Ovary (tissue), 9 donors: ENCODE data around the gene SIGLEC1. TPM values are rescaled to one million over a fixed set of nuclear protein-coding genes. Genes with fewer than 3 reads are reported as not detected.

Experiments used
- DNase-seq, 5 donors: peaks; one replicate each; pipeline ENCODE4 v3.0.0-alpha.2; 2019 to 2020
- H3K27ac ChIP-seq, 2 donors: fragments of 200-600 bp; one replicate each; pipeline versions ENCODE4 v1.5.1 to v1.8.0; 2019 to 2022
- H3K27me3 ChIP-seq: fragments of 200-600 bp; one replicate; pipeline ENCODE4 v1.8.0; 2022
- H3K36me3 ChIP-seq: fragments of 200-600 bp; sonication (generic); one replicate; pipeline ENCODE4 v1.5.1; 2019
- H3K4me1 ChIP-seq: one replicate; pipeline ENCODE4 v1.8.1; 2013; ENCODE audit warnings: mild to moderate bottlenecking, moderate library complexity; ENCODE audit not compliant: insufficient read depth
- H3K4me3 ChIP-seq: fragments of 200-600 bp; sonication (generic); one replicate; pipeline ENCODE4 v1.5.1; 2017
- H3K9me3 ChIP-seq, 2 donors: fragments of 200-600 bp in 1 of 2; sonication (generic) in 1 of 2; one replicate each; pipeline versions ENCODE4 v1.5.1 to v1.8.1; 2013 to 2019; ENCODE audit warnings: mild to moderate bottlenecking in 1 of 2, moderate library complexity in 1 of 2
- CTCF ChIP-seq, 3 donors: fragments of 450-650 bp in 2 of 3; fragments of 200-600 bp in 1 of 3; IDR thresholded peaks; one replicate each; pipeline versions ENCODE4 v1.5.1 to v1.8.0; 2016 to 2022; ENCODE audit warnings: antibody characterized with exemption in 3 of 3, mild to moderate bottlenecking in 1 of 3
- EP300 ChIP-seq: sonication (generic); formaldehyde crosslinking; IDR thresholded peaks from one replicate; pipeline ENCODE4 v1.6.1; 2017; ENCODE audit warnings: antibody characterized with exemption
- POLR2A ChIP-seq: fragments of 450-650 bp; IDR thresholded peaks from one replicate; pipeline ENCODE4 v1.6.1; 2017; ENCODE audit warnings: antibody characterized with exemption, mild to moderate bottlenecking, moderate library complexity
- WGBS, 3 donors: extraction: QIAGEN DNeasy Blood & Tissue Kit in 1 of 3; methylation state at CpG; one replicate each; pipeline versions ENCODE4 v1.1.5 to v1.1.7; 2013 to 2017; 5-methylcytosine and 5-hydroxymethylcytosine counted together
- intact Hi-C, 4 donors: fragments of 100-400 bp; cut with DNase I; formaldehyde crosslinking; loops; one replicate each; pipeline versions ENCODE4 v1.11.0 to v1.15.1; 2022 to 2023
- polyA plus RNA-seq, 2 donors: library from polyadenylated mRNA; stranded (reverse); fragments of 200-250 nt in 1 of 2; fragments of 350-450 nt in 1 of 2; fragmentation: Illumina TruSeq in 1 of 2; extraction: RNeasy Lipid Tissue Mini Kit (QIAGEN cat#74804) in 1 of 2; gene quantifications; one replicate each; pipeline ENCODE4 v1.2.3, GENCODE V29; 2013 to 2014
- total RNA-seq, 7 donors: library from RNA; depleted of rRNA in 2 of 7; stranded (reverse); fragments of >200 nt in 2 of 7; fragmentation: NEBNext Ultra II Directional in 3 of 7; extraction: Animal tissue kit (Norgen Biotek cat#: 25700) in 3 of 7; gene quantifications; one replicate each; pipeline versions ENCODE4 v1.1.0 to v1.2.4, GENCODE V29; 2016 to 2023
- donor health status: DM: no; HTN: no; CAD: no; lungs with moderate emphysema.
- donor health status: DM: no; HTN: no; CAD: no.
- donor health status: Bipolar disorder and iron deficiency.
- donor health status: DM: yes; HTN: yes; CAD: no.
- donor health status: DM: no; HTN: no; CAD: no.
- donor health status: DM: yes; HTN: yes; CAD: no.

SIGLEC1 gene
- total and polyA plus RNA-seq, 9 donors: 0.48 to 11.5 (median 1.9) TPM

GRCh38 chr20:3673221-3674070 lies 39.0 kb downstream of the SIGLEC1 start:
- 58 to 81% (median 66%) methylated on average over 61 to 90 of the region's 90 CpGs for WGBS, 3 donors
- no peak for TF ChIP-seq EP300
- TF ChIP-seq POLR2A: no peak
- no peak for TF ChIP-seq CTCF (IDR thresholded peaks at IDR 0.05)
- no peaks in the 10 kb centered on the region for H3K4me1 ChIP-seq
- intact Hi-C loops: no loop called here
- no peaks in the 10 kb centered on the region for H3K36me3 ChIP-seq
- H3K9me3 ChIP-seq: no peaks in the 10 kb centered on the region
- no peaks in the 10 kb centered on the region for H3K27me3 ChIP-seq
- peak in 1 of 5 donors; percentile 38 for DNase-seq
- H3K4me3 ChIP-seq: no peak overlapping the region
- H3K27ac ChIP-seq: no peak overlapping the region

DNA sequence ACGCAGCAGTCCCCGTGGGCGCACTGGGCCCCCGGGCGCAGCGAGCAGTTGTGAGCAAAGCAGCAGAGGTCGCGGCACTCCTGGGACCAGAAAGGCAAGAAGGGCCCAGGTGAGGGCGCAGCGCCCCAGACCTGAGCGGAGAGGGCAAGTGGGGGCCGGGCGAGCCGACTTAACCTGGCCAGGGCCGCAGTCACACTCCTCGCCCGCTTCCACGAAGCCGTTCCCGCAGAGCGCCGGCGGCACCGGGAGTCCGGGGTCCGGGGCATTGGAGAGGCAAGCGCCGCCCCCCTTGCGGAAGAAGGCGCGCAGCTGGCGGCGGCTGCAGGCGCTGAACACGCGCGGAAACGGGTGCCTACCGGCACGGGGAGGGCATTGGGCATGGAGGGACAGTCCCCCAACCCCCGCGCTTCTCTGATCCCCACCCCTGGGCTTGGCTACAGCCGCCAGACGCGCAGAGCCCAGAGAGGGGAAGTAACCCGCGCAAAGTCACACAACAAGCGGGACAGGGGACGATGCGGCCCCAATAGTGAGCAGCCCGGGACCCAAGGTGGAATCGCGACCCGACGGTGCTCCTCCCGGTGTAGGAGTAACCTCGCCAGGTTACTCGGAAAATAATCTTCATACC lies 39.7 kb downstream of the SIGLEC1 start:
- intact Hi-C loops: no loop called here
- no peaks in the 10 kb centered on the region for H3K27me3 ChIP-seq
- no peak overlapping the region for H3K27ac ChIP-seq
- 29 to 56% (median 42%) methylated on average over 58 of the region's 58 CpGs for WGBS, 3 donors
- DNase-seq: peak in 1 of 5 donors; percentile 40
- H3K9me3 ChIP-seq: no peaks in the 10 kb centered on the region
- TF ChIP-seq EP300: no peak
- no peaks in the 10 kb centered on the region for H3K4me1 ChIP-seq
- H3K4me3 ChIP-seq: no peak overlapping the region
- H3K36me3 ChIP-seq: no peaks in the 10 kb centered on the region

DNA sequence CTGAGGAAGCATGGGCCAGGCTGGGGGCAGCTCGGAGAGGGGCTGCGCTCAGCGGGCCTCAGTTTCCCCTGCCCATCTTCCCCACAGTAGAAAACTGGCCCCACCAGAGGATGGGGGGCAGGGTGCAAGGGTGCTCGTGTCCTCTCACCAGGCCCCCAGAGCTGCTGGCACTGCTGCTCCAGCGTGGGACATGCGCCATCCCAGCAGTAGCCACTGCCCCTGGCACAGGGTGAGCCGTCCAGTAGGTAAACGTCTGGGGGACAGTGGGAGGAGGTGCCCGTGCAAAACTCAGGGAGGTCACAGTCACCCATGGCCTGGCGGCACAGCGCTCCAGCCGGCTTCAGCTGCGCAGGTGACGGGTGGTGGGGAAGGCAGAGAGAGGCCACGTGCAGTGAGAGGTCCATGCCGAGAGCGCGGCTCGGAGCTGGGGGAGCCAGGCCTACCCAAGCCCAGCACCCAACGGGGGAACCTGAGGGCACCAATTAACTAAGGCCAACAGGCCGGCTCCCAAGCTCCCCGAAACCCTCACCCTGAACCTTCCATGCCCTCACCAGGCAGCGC lies 40.3 kb downstream of the SIGLEC1 start:
- H3K27me3 ChIP-seq: no peaks in the 10 kb centered on the region
- no peaks in the 10 kb centered on the region for H3K36me3 ChIP-seq
- WGBS, 3 donors: 67 to 87% (median 75%) methylated on average over 20 to 23 of the region's 23 CpGs
- H3K9me3 ChIP-seq: no peaks in the 10 kb centered on the region
- no peak overlapping the region for H3K4me3 ChIP-seq
- peak in 1 of 5 donors; percentile 31 for DNase-seq
- no peaks in the 10 kb centered on the region for H3K4me1 ChIP-seq
- intact Hi-C loops: no loop called here
- H3K27ac ChIP-seq: no peak overlapping the region
- no peak for TF ChIP-seq EP300
- no peak for TF ChIP-seq CTCF (IDR thresholded peaks at IDR 0.05)
- no peak for TF ChIP-seq POLR2A

DNA sequence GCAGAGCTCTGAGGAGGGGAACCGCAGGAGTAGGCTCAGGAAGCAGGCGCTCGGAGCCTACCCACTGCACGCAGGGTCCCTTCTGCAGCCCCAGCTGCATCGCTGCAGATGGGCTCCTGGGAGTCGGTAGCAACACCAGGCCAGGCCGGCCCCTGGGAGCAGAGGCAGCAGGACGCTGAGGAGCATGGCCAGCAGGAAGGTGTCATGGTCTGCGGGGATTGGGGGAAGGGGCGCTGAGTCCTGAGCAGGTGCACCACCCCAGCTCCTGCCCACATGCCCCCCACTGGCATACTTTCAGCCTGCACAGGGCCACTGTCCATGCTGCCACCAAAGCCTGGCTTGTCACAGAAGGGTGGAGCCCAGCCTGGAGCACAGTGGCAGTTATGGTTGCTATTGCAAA lies 41.5 kb downstream of the SIGLEC1 start:
- 90 to 91% (median 91%) methylated on average over 8 to 10 of the region's 10 CpGs for WGBS, 3 donors

More for the DNA sequence above, 41.5 kb downstream of the SIGLEC1 start:
- H3K36me3 ChIP-seq: no peaks in the 10 kb centered on the region
- intact Hi-C loops: no loop called here
- no peak overlapping the region for H3K4me3 ChIP-seq
- TF ChIP-seq POLR2A (no peak), EP300 (no peak), CTCF (IDR thresholded peaks at IDR 0.05) (no peak)
- H3K27ac ChIP-seq: no peak overlapping the region
- no peak for DNase-seq
- H3K9me3 ChIP-seq: no peaks in the 10 kb centered on the region
- no peaks in the 10 kb centered on the region for H3K4me1 ChIP-seq
- no peaks in the 10 kb centered on the region for H3K27me3 ChIP-seq
